NCI-H446 (cell line): ENCODE data around the gene PLEKHM3.
"Not testable (repeated sequence)": the region's sequence is repeated elsewhere in the genome, so short reads cannot be mapped to it uniquely, and the experiment has no call there.

ENCODE experiments used
- DNase-seq, 2 experiments: peaks; one replicate each; lab custom pipeline; 2025; lab: John Stamatoyannopoulos, UW

PLEKHM3 gene

GRCh38 chr2:207920321-207920720 is 105.0 kb downstream of the PLEKHM3 start:
- DNase-seq, result no peak

- no peak for DNase-seq
Observed at GRCh38 chr2:207919164-207919919, 106.0 kb downstream of the PLEKHM3 start.

- DNase-seq, result no peak
Observed at GRCh38 chr2:207914716-207915115, 110.6 kb downstream of the PLEKHM3 start.

GRCh38 chr2:207913772-207914358 is 111.5 kb downstream of the PLEKHM3 start:
- DNase-seq, result no peak

- no peak for DNase-seq
Observed at GRCh38 chr2:207911856-207912255, 113.5 kb downstream of the PLEKHM3 start.

- no peak for DNase-seq
Observed at GRCh38 chr2:207911215-207911614, 114.1 kb downstream of the PLEKHM3 start.

- DNase-seq, result not testable (repeated sequence)
Observed at GRCh38 chr2:207906495-207906894, 118.8 kb downstream of the PLEKHM3 start.

- DNase-seq, result no peak
Observed at GRCh38 chr2:207905546-207905945, 119.8 kb downstream of the PLEKHM3 start.

GRCh38 chr2:207903236-207903635 is 122.1 kb downstream of the PLEKHM3 start:
- DNase-seq, result no peak

GRCh38 chr2:207902821-207903220 is 122.5 kb downstream of the PLEKHM3 start:
- no peak for DNase-seq

- no peak for DNase-seq
Observed at GRCh38 chr2:207901829-207902228, 123.5 kb downstream of the PLEKHM3 start.

GRCh38 chr2:207901401-207901800 is 123.9 kb downstream of the PLEKHM3 start:
- DNase-seq, result no peak

- DNase-seq, result no peak
Observed at GRCh38 chr2:207898354-207898695, 127.0 kb downstream of the PLEKHM3 start.

GRCh38 chr2:207897541-207898353 is 127.6 kb downstream of the PLEKHM3 start:
- no peak for DNase-seq

- no peak for DNase-seq
Observed at GRCh38 chr2:207896525-207897285, 128.6 kb downstream of the PLEKHM3 start.

- no peak for DNase-seq
Observed at GRCh38 chr2:207895274-207895860, 130.0 kb downstream of the PLEKHM3 start.

- DNase-seq, result no peak
Observed at GRCh38 chr2:207892716-207893402, 132.5 kb downstream of the PLEKHM3 start.

GRCh38 chr2:207891086-207891844 is 134.1 kb downstream of the PLEKHM3 start:
- DNase-seq, result no peak

- no peak for DNase-seq
Observed at GRCh38 chr2:207887500-207887899, 137.8 kb downstream of the PLEKHM3 start.

- no peak for DNase-seq
Observed at GRCh38 chr2:207885010-207885409, 140.3 kb downstream of the PLEKHM3 start.
